GM12878 (cell line): ENCODE results near the gene DHRS7B. TPM values are rescaled to one million over a fixed set of nuclear protein-coding genes. Genes with fewer than 3 reads are reported as not detected.

ENCODE experiments used
- CBX3 ChIP-seq: fragments of 200-600 bp; sonication (generic); IDR thresholded peaks from 2 replicates; pipeline ENCODE4 v1.6.1; 2016; ENCODE audit warnings: low read depth, borderline replicate concordance
- CTCF ChIP-seq, 3 experiments: IDR thresholded peaks in 2 of 3; conservative IDR thresholded peaks in 1 of 3; 2 replicates each; pipeline ENCODE4 v1.5.1; 2011; ENCODE audit warnings: low read depth in 3 of 3, low read length in 3 of 3, mild to moderate bottlenecking in 3 of 3, control low read depth in 2 of 3, moderate library complexity in 2 of 3, inconsistent platforms in 1 of 3, mixed read lengths in 1 of 3; ENCODE audit not compliant: control insufficient read depth in 2 of 3, insufficient read depth in 1 of 3; ENCODE audit errors: extremely low read depth in 1 of 3
- ESRRA ChIP-seq: IDR thresholded peaks from 2 replicates; pipeline ENCODE4 v1.6.1; 2012; ENCODE audit warnings: mild to moderate bottlenecking, low read length, improper control_type of control experiment
- HDAC2 ChIP-seq: fragments of 200-600 bp; sonication (generic); IDR thresholded peaks from 2 replicates; pipeline ENCODE4 v1.6.1; 2017
- JUNB ChIP-seq: IDR thresholded peaks from 2 replicates; pipeline ENCODE4 v1.6.1; 2016; ENCODE audit warnings: antibody characterized with exemption, mild to moderate bottlenecking
- MEF2A ChIP-seq: IDR thresholded peaks from 2 replicates; pipeline ENCODE4 v1.6.1; 2011; ENCODE audit warnings: low read depth, mild to moderate bottlenecking, low read length, moderate library complexity; ENCODE audit not compliant: insufficient read depth
- MTA3 ChIP-seq: IDR thresholded peaks from 2 replicates; pipeline ENCODE4 v1.6.1; 2012; ENCODE audit warnings: low read length, inconsistent platforms, borderline replicate concordance
- NFXL1 ChIP-seq: fragments of 450-650 bp; IDR thresholded peaks from 2 replicates; pipeline ENCODE4 v1.6.1; 2017; ENCODE audit warnings: antibody characterized with exemption, mild to moderate bottlenecking, borderline replicate concordance
- NR2C2 ChIP-seq: IDR thresholded peaks from 2 replicates; pipeline ENCODE4 v1.6.1; 2011; ENCODE audit warnings: borderline replicate concordance, low read depth; ENCODE audit not compliant: control insufficient read depth, insufficient read length
- POU2F2 ChIP-seq: IDR thresholded peaks from 3 replicates; pipeline ENCODE4 v1.6.1; 2011; ENCODE audit warnings: low read depth, mild to moderate bottlenecking, low read length, borderline replicate concordance
- PRDM15 ChIP-seq: fragments of 450-650 bp; formaldehyde crosslinking; IDR thresholded peaks from 2 replicates; pipeline ENCODE4 v1.4.0; 2020; ENCODE audit warnings: mild to moderate bottlenecking, moderate library complexity
- SPI1 ChIP-seq: IDR thresholded peaks from 2 replicates; pipeline ENCODE4 v1.6.1; 2011; ENCODE audit warnings: low read depth, mild to moderate bottlenecking, low read length, moderate library complexity, borderline replicate concordance; ENCODE audit not compliant: insufficient read depth
- STAT3 ChIP-seq: IDR thresholded peaks from 2 replicates; pipeline ENCODE4 v1.6.1; 2011; ENCODE audit warnings: low read depth, low read length, improper control_type of control experiment
- SUPT20H ChIP-seq: IDR thresholded peaks from 2 replicates; pipeline ENCODE4 v1.6.1; 2011; ENCODE audit warnings: low read depth, mild to moderate bottlenecking, low read length, moderate library complexity, borderline replicate concordance; ENCODE audit not compliant: control insufficient read depth
- YBX1 ChIP-seq: fragments of 450-650 bp; IDR thresholded peaks from 2 replicates; pipeline ENCODE4 v1.6.1; 2016; ENCODE audit warnings: antibody characterized with exemption
- ZBTB40 ChIP-seq: fragments of 450-650 bp; IDR thresholded peaks from 2 replicates; pipeline ENCODE4 v1.6.1; 2016; ENCODE audit warnings: mild to moderate bottlenecking, moderate library complexity, borderline replicate concordance
- ZNF687 ChIP-seq: fragments of 450-650 bp; IDR thresholded peaks from 2 replicates; pipeline ENCODE4 v1.6.1; 2017; ENCODE audit warnings: mild to moderate bottlenecking, moderate library complexity
- polyA plus RNA-seq, 11 experiments: library from polyadenylated mRNA; depleted of rRNA in 4 of 11; unstranded in 6 of 11; stranded (reverse) in 5 of 11; fragments of >200 nt; fragmentation: Nextera tagmentation in 4 of 11; fragmentation: Illumina TruSeq in 1 of 11; extraction: Ambion mirVana in 4 of 11; extraction: Trizol in 1 of 11; gene quantifications; 1 replicate in 1 of 11; 2 replicates in 10 of 11; pipeline versions ENCODE4 v1.2.1 to v1.2.3, GENCODE V29; 2011 to 2016; ENCODE audit warnings: inconsistent platforms in 2 of 11, missing spikeins in 2 of 11, low read depth in 1 of 11
- total RNA-seq, 4 experiments: library from RNA; depleted of rRNA in 3 of 4; stranded (reverse); fragments of >200 nt in 3 of 4; fragmentation: Illumina TruSeq in 1 of 4; extraction: Trizol in 1 of 4; gene quantifications; 2 replicates each; pipeline versions ENCODE4 v1.2.1 to v1.2.3, GENCODE V29; 2013 to 2021

Gene DHRS7B
- total and polyA plus RNA-seq, 10 of the 15 experiments (the other 5 are each of a cell fraction or from before 2014, with no cell fraction given) = 11.1 to 35.6 (median 23.0) TPM

GRCh38 chr17:21140911-21141310, 14.1 kb downstream of the DHRS7B start (continued):
- TF ChIP-seq ZBTB40 (no peak), NR2C2 (no peak), POU2F2 (no peak), HDAC2 (no peak), STAT3 (no peak), MTA3 (no peak), ZNF687 (no peak), MEF2A (no peak), CTCF (IDR thresholded peaks at IDR 0.05 in 2 of 3, conservative IDR thresholded peaks at IDR 0.05 in 1 of 3; ENCODE audit: control insufficient read depth in 2 of 3, extremely low read depth in 1 of 3, insufficient read depth in 1 of 3, low read depth in 3 of 3, low read length in 3 of 3) (no peak), ESRRA (no peak), SPI1 (peak; percentile 30; the same call in 1 of the 2 replicates), JUNB (no peak), YBX1 (no peak), PRDM15 (CRISPR knock-in tag) (no peak), CBX3 (no peak), NFXL1 (no peak), SUPT20H (no peak)
